WTC11 (cell line): ENCODE data around the gene VLDLR. TPM values are rescaled to one million over a fixed set of nuclear protein-coding genes. Genes with fewer than 3 reads are reported as not detected.

Source experiments
- ATAC-seq: fragments of 200-7000 bp; cut with Tn5 transposase; 2 replicates; pipeline ENCODE4 v1.10.0; 2021; ENCODE audit warnings: mild to moderate bottlenecking, moderate library complexity
- CTCF ChIA-PET: fragments of 300-600 bp; sonication (Branson Sonifier 250); formaldehyde crosslinking; loops from one replicate; lab custom pipeline; 2021; ENCODE audit warnings: antibody characterized with exemption; lab: Charles Lee
- POLR2A ChIA-PET: fragments of 350-600 bp; sonication (Branson Sonifier 250); formaldehyde crosslinking; loops from one replicate; lab custom pipeline; 2021; ENCODE audit warnings: antibody characterized with exemption; lab: Charles Lee
- DNase-seq: peaks from one replicate; pipeline ENCODE4 v3.0.0; 2021; ENCODE audit warnings: low spot score
- H3K27ac Mint-ChIP-seq: 2 replicates; pipeline ENCODE4 v1.8.0; 2021; ENCODE audit warnings: mixed read lengths
- H3K27me3 Mint-ChIP-seq: 2 replicates; pipeline ENCODE4 v1.8.0; 2021; ENCODE audit warnings: low read depth, mild to moderate bottlenecking, moderate library complexity, mixed read lengths
- H3K36me3 Mint-ChIP-seq: 2 replicates; pipeline ENCODE4 v1.8.0; 2021; ENCODE audit warnings: mixed read lengths
- H3K4me1 Mint-ChIP-seq: 2 replicates; pipeline ENCODE4 v1.8.0; 2022; ENCODE audit warnings: mixed read lengths
- H3K4me3 Mint-ChIP-seq: 2 replicates; pipeline ENCODE4 v1.8.0; 2021; ENCODE audit warnings: mild to moderate bottlenecking, moderate library complexity, mixed read lengths
- H3K9me3 Mint-ChIP-seq: 2 replicates; pipeline ENCODE4 v1.8.0; 2021; ENCODE audit warnings: mixed read lengths
- AFF4 ChIP-seq: sonication (generic); formaldehyde crosslinking; IDR thresholded peaks from 2 replicates; pipeline ENCODE4 v1.8.1; 2023; ENCODE audit warnings: mild to moderate bottlenecking, missing genetic modification reagents, borderline replicate concordance
- ATF1 ChIP-seq: sonication (generic); formaldehyde crosslinking; IDR thresholded peaks from 2 replicates; pipeline ENCODE4 v1.8.1; 2023; ENCODE audit warnings: mild to moderate bottlenecking, moderate library complexity, missing genetic modification reagents
- ATF6 ChIP-seq: sonication (generic); formaldehyde crosslinking; IDR thresholded peaks from 2 replicates; pipeline ENCODE4 v1.8.1; 2023; ENCODE audit warnings: mild to moderate bottlenecking, missing genetic modification reagents
- CBFB ChIP-seq: sonication (generic); formaldehyde crosslinking; IDR thresholded peaks from 2 replicates; pipeline ENCODE4 v1.8.1; 2022; ENCODE audit warnings: mild to moderate bottlenecking, low read depth, missing genetic modification reagents
- CREM ChIP-seq: sonication (generic); formaldehyde crosslinking; IDR thresholded peaks from 2 replicates; pipeline ENCODE4 v1.8.1; 2022; ENCODE audit warnings: mild to moderate bottlenecking, missing genetic modification reagents, moderate library complexity
- ETV6 ChIP-seq: sonication (generic); formaldehyde crosslinking; IDR thresholded peaks from 2 replicates; pipeline ENCODE4 v1.8.1; 2022; ENCODE audit warnings: mild to moderate bottlenecking, missing genetic modification reagents
- MXD4 ChIP-seq: fragments of 250-450 bp; sonication (Bioruptor Pico); IDR thresholded peaks from 2 replicates; pipeline ENCODE4 v1.8.0; 2021; ENCODE audit warnings: mild to moderate bottlenecking, moderate library complexity, borderline replicate concordance
- NR3C1 ChIP-seq: sonication (generic); formaldehyde crosslinking; conservative IDR thresholded peaks from 2 replicates; pipeline ENCODE4 v1.8.1; 2023; ENCODE audit warnings: low read depth, mild to moderate bottlenecking, missing genetic modification reagents
- RORB ChIP-seq: fragments of 250-450 bp; sonication (Bioruptor Pico); IDR thresholded peaks from 2 replicates; pipeline ENCODE4 v1.9.0; 2021; ENCODE audit warnings: mild to moderate bottlenecking
- ZNF121 ChIP-seq: sonication (generic); formaldehyde crosslinking; IDR thresholded peaks from 2 replicates; pipeline ENCODE4 v1.8.0; 2023; ENCODE audit warnings: missing genetic modification reagents
- ZNF423 ChIP-seq: fragments of 250-450 bp; sonication (Bioruptor Pico); IDR thresholded peaks from 2 replicates; pipeline ENCODE4 v2.1.2; 2022; ENCODE audit warnings: mild to moderate bottlenecking, moderate library complexity
- ZNF532 ChIP-seq: fragments of 250-450 bp; sonication (Bioruptor Pico); IDR thresholded peaks from 2 replicates; pipeline ENCODE4 v1.9.0; 2021; ENCODE audit warnings: mild to moderate bottlenecking, borderline replicate concordance
- total RNA-seq: library from RNA; stranded (reverse); gene quantifications from 3 replicates; pipeline ENCODE4 v1.2.3, GENCODE V29; 2021

The VLDLR gene
- total RNA-seq, 1 experiment from 2014 or later, result 40.8 TPM

GRCh38 chr9:2623288-2624050, 1.9 kb downstream of the VLDLR start (continued):
- TF ChIP-seq AFF4 (CRISPR knock-in tag), result 0 out of 2 replicates have a peak, but pooled peaks have one; percentile 25
- TF ChIP-seq, all 79 proteins: peak for 14

- no peak for TF ChIP-seq RORB (CRISPR knock-in tag)
- H3K27ac Mint-ChIP-seq, result no peak overlapping the region
- peaks cover 14% of the 10 kb centered on the region for H3K36me3 Mint-ChIP-seq
- ATAC-seq, result no peak
- peaks cover 30% of the 10 kb centered on the region for H3K27me3 Mint-ChIP-seq
- H3K4me1 Mint-ChIP-seq, result peaks cover 69% of the 10 kb centered on the region
- H3K4me3 Mint-ChIP-seq, result peak overlapping the region; percentile 81
- no peaks in the 10 kb centered on the region for H3K9me3 Mint-ChIP-seq
- CTCF ChIA-PET, result no interaction called here
- DNase-seq, result no peak
- POLR2A ChIA-PET, result interaction anchor here (0.6 kb wide), 1 partner anchor 1085 kb away, joined by 4 read pairs; no protein-coding TSS in a partner anchor
These were observed 2.6 kb downstream of the VLDLR start for GRCh38 chr9:2624051-2624682.

- H3K27me3 Mint-ChIP-seq, result peaks cover 22% of the 10 kb centered on the region
These were observed 3.8 kb downstream of the VLDLR start for GRCh38 chr9:2625427-2625826.

More at GRCh38 chr9:2625427-2625826, 3.8 kb downstream of the VLDLR start:
- no peak for TF ChIP-seq NR3C1 (CRISPR knock-in tag)
- no peak for TF ChIP-seq CBFB (CRISPR knock-in tag)
- TF ChIP-seq ZNF423 (CRISPR knock-in tag), result no peak
- TF ChIP-seq ETV6 (CRISPR knock-in tag), result no peak
- no peak for TF ChIP-seq ATF1 (CRISPR knock-in tag)
- TF ChIP-seq ATF6, result no peak
- no peak for TF ChIP-seq ZNF532 (CRISPR knock-in tag)
- no peak for TF ChIP-seq MXD4 (CRISPR knock-in tag)
- TF ChIP-seq ZNF121 (CRISPR knock-in tag), result no peak
- TF ChIP-seq CREM, result no peak
- no peak overlapping the region for H3K27ac Mint-ChIP-seq
- POLR2A ChIA-PET, result no interaction called here
- CTCF ChIA-PET, result interaction anchor here (0.6 kb wide), 1 partner anchor 447 kb away, joined by 3 read pairs; no protein-coding TSS in a partner anchor
- ATAC-seq (no peak), DNase-seq (no peak)
- H3K9me3 Mint-ChIP-seq, result no peaks in the 10 kb centered on the region
- H3K36me3 Mint-ChIP-seq, result peaks cover 16% of the 10 kb centered on the region
- peaks cover 70% of the 10 kb centered on the region for H3K4me1 Mint-ChIP-seq
- no peak overlapping the region for H3K4me3 Mint-ChIP-seq
